ENCODE data around the gene OGFOD3.

DNA sequence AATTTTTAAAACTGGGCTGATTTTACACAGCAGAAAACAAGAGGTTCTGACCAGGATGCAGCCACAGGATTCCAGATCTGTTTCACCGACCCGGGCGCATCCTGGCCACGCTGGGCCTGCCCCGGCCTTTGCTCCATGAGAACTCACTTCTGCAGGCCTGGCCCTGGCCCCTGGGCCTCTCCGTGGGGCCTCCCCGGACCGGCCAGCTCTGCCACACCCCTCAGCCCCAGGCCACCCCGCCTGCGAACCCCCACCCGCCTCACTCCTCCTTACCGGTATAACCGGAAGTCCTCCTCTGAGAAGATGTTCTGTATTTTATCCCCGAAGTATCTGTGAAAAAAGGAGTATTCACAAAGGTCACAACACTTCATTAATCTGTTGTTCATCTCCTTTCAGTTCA lies 13.3 kb downstream of the OGFOD3 start:
- TF ChIP-seq, protein P1, sequence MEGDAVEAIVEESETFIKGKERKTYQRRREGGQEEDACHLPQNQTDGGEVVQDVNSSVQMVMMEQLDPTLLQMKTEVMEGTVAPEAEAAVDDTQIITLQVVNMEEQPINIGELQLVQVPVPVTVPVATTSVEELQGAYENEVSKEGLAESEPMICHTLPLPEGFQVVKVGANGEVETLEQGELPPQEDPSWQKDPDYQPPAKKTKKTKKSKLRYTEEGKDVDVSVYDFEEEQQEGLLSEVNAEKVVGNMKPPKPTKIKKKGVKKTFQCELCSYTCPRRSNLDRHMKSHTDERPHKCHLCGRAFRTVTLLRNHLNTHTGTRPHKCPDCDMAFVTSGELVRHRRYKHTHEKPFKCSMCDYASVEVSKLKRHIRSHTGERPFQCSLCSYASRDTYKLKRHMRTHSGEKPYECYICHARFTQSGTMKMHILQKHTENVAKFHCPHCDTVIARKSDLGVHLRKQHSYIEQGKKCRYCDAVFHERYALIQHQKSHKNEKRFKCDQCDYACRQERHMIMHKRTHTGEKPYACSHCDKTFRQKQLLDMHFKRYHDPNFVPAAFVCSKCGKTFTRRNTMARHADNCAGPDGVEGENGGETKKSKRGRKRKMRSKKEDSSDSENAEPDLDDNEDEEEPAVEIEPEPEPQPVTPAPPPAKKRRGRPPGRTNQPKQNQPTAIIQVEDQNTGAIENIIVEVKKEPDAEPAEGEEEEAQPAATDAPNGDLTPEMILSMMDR (IDR thresholded peaks at IDR 0.05): no peak
- TF ChIP-seq, protein P2, sequence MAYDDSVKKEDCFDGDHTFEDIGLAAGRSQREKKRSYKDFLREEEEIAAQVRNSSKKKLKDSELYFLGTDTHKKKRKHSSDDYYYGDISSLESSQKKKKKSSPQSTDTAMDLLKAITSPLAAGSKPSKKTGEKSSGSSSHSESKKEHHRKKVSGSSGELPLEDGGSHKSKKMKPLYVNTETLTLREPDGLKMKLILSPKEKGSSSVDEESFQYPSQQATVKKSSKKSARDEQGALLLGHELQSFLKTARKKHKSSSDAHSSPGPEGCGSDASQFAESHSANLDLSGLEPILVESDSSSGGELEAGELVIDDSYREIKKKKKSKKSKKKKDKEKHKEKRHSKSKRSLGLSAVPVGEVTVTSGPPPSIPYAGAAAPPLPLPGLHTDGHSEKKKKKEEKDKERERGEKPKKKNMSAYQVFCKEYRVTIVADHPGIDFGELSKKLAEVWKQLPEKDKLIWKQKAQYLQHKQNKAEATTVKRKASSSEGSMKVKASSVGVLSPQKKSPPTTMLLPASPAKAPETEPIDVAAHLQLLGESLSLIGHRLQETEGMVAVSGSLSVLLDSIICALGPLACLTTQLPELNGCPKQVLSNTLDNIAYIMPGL (CRISPR knock-in tag; IDR thresholded peaks at IDR 0.05; ENCODE audit: borderline replicate concordance): no peak
- TF ChIP-seq, protein P3, sequence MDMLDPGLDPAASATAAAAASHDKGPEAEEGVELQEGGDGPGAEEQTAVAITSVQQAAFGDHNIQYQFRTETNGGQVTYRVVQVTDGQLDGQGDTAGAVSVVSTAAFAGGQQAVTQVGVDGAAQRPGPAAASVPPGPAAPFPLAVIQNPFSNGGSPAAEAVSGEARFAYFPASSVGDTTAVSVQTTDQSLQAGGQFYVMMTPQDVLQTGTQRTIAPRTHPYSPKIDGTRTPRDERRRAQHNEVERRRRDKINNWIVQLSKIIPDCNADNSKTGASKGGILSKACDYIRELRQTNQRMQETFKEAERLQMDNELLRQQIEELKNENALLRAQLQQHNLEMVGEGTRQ (IDR thresholded peaks at IDR 0.05): no peak
- no peak for TF ChIP-seq MAZ (IDR thresholded peaks at IDR 0.05; ENCODE audit: borderline replicate concordance, low read depth, low read length)
